Activated T-helper 1 cell treated with anti-CD3 and anti-CD28 coated beads, Interleukin-2, amount 50 U/mL, for 16 hours (primary cell): ENCODE results near the gene SMARCC1.

Experiments
- DNase-seq, 2 donors: peaks; one replicate each; pipeline ENCODE4 v3.0.0-alpha.2; 2020; ENCODE audit warnings: low read depth in 1 of 2, low spot score in 1 of 2

Gene SMARCC1

GRCh38 chr3:47705391-47705790, 76.3 kb downstream of the SMARCC1 start:
- no peak for DNase-seq

- DNase-seq = no peak
Measured at GRCh38 chr3:47704237-47704612, 77.5 kb downstream of the SMARCC1 start.

GRCh38 chr3:47701388-47701787, 80.3 kb downstream of the SMARCC1 start:
- no peak for DNase-seq

- no peak for DNase-seq
Measured at GRCh38 chr3:47692158-47692557, 89.5 kb downstream of the SMARCC1 start.

GRCh38 chr3:47688488-47688887, 93.2 kb downstream of the SMARCC1 start:
- DNase-seq = no peak

- DNase-seq = no peak
Measured at GRCh38 chr3:47685037-47685436, 96.7 kb downstream of the SMARCC1 start.

- DNase-seq = no peak
Measured at GRCh38 chr3:47681016-47681415, 100.7 kb downstream of the SMARCC1 start.

- DNase-seq = no peak
Measured at GRCh38 chr3:47678446-47679338, 103.0 kb downstream of the SMARCC1 start.

- no peak for DNase-seq
Measured at GRCh38 chr3:47669026-47669749, 112.5 kb downstream of the SMARCC1 start.

GRCh38 chr3:47666118-47666517, 115.6 kb downstream of the SMARCC1 start:
- DNase-seq = no peak

GRCh38 chr3:47664519-47664918, 117.2 kb downstream of the SMARCC1 start:
- no peak for DNase-seq

- DNase-seq = no peak
Measured at GRCh38 chr3:47663630-47664240, 118.0 kb downstream of the SMARCC1 start.

GRCh38 chr3:47661121-47661752, 120.5 kb downstream of the SMARCC1 start:
- no peak for DNase-seq

- DNase-seq = no peak
Measured at GRCh38 chr3:47658444-47658843, 123.2 kb downstream of the SMARCC1 start.

GRCh38 chr3:47652142-47652541, 129.6 kb downstream of the SMARCC1 start:
- no peak for DNase-seq

GRCh38 chr3:47650294-47650693, 131.4 kb downstream of the SMARCC1 start:
- DNase-seq = no peak

GRCh38 chr3:47647550-47647949, 134.1 kb downstream of the SMARCC1 start:
- no peak for DNase-seq

- DNase-seq = no peak
Measured at GRCh38 chr3:47646362-47646761, 135.3 kb downstream of the SMARCC1 start.

GRCh38 chr3:47645551-47645950, 136.1 kb downstream of the SMARCC1 start:
- DNase-seq = no peak

- DNase-seq = no peak
Measured at GRCh38 chr3:47643092-47643491, 138.6 kb downstream of the SMARCC1 start.

- no peak for DNase-seq
Measured at GRCh38 chr3:47641739-47642138, 140.0 kb downstream of the SMARCC1 start.
